GM12878 (cell line): ENCODE results near the gene SERTAD2. TPM values are rescaled to one million over a fixed set of nuclear protein-coding genes. Genes with fewer than 3 reads are reported as not detected.

Experiments used
- ATAC-seq: fragments of 200-7000 bp; cut with Tn5 transposase; 3 replicates; pipeline ENCODE4 v1.9.1; 2020; ENCODE audit warnings: mild to moderate bottlenecking, moderate library complexity
- BruUV-seq: library from RNA; stranded (reverse); fragments of 400-500 nt; replicated peaks from 2 replicates; lab custom pipeline; 2021; lab: Mats Ljungman, UMichigan
- CTCF ChIA-PET: fragments of 300-600 bp; sonication (Branson Sonifier 250); formaldehyde crosslinking; extraction: SDS; loops from one replicate; lab custom pipeline; 2021; ENCODE audit warnings: inconsistent platforms; lab: Yijun Ruan, JAX
- POLR2A ChIA-PET: fragments of 350-600 bp; formaldehyde crosslinking; extraction: SDS; loops from one replicate; lab custom pipeline; 2021; ENCODE audit warnings: inconsistent platforms; lab: Charles Lee
- RAD21 ChIA-PET: fragments of 300-600 bp; sonication (Branson Sonifier 250); formaldehyde crosslinking; loops from one replicate; lab custom pipeline; 2023; ENCODE audit warnings: antibody characterized with exemption; ENCODE audit not compliant: unreplicated experiment; lab: Charles Lee
- SMC1A ChIA-PET: fragments of 300-600 bp; sonication (Branson Sonifier 250); formaldehyde crosslinking; loops from one replicate; lab custom pipeline; 2023; ENCODE audit not compliant: unreplicated experiment, uncharacterized antibody; lab: Charles Lee
- DNase-seq: peaks from one replicate; pipeline ENCODE4 v3.0.0-alpha.2; 2011; ENCODE audit warnings: low read depth, low spot score
- FAIRE-seq: peaks from 3 replicates; lab custom pipeline; 2011; peaks lifted over from hg19 to GRCh38; lab: Jason Lieb, UNC
- H2AFZ ChIP-seq: 2 replicates; pipeline ENCODE4 v1.6.0; 2011; ENCODE audit warnings: low read depth, low read length, control low read depth; ENCODE audit not compliant: control insufficient read depth
- H3K27ac ChIP-seq: 2 replicates; pipeline ENCODE4 v1.5.1; 2011; ENCODE audit warnings: control low read depth; ENCODE audit not compliant: control insufficient read depth, insufficient read depth
- H3K27me3 ChIP-seq, 2 experiments: replicated peaks in 1 of 2; 2 replicates each; pipeline versions ENCODE4 v1.6.0 to v1.6.1; 2011; ENCODE audit warnings: low read length in 1 of 2; ENCODE audit not compliant: control insufficient read depth in 2 of 2, insufficient read depth in 2 of 2
- H3K36me3 ChIP-seq, 2 experiments: 2 replicates each; pipeline ENCODE4 v1.5.1; 2011; ENCODE audit warnings: low read length in 1 of 2; ENCODE audit not compliant: control insufficient read depth in 2 of 2, insufficient read depth in 2 of 2
- H3K4me1 ChIP-seq: 2 replicates; pipeline ENCODE4 v1.6.1; 2011; ENCODE audit warnings: mild to moderate bottlenecking, low read length, moderate library complexity, mixed read lengths; ENCODE audit not compliant: control insufficient read depth, insufficient read depth
- H3K4me2 ChIP-seq: 2 replicates; pipeline ENCODE4 v1.6.0; 2011; ENCODE audit warnings: control low read depth; ENCODE audit not compliant: control insufficient read depth, insufficient read depth
- H3K4me3 ChIP-seq: fragments of 200-600 bp; sonication (generic); 2 replicates; pipeline ENCODE4 v1.5.1; 2016
- H3K79me2 ChIP-seq: 2 replicates; pipeline ENCODE4 v1.6.0; 2011; ENCODE audit warnings: low read length; ENCODE audit not compliant: control insufficient read depth, insufficient read depth
- H3K9ac ChIP-seq: 2 replicates; pipeline ENCODE4 v1.8.0; 2011; ENCODE audit warnings: low read length, control low read depth, mixed read lengths; ENCODE audit not compliant: control insufficient read depth, insufficient read depth
- H3K9me3 ChIP-seq: replicated peaks from 3 replicates; pipeline ENCODE4 v1.5.1; 2011; ENCODE audit warnings: mild to moderate bottlenecking, low read length; ENCODE audit not compliant: control insufficient read depth, insufficient read depth
- H4K20me1 ChIP-seq: 2 replicates; pipeline ENCODE4 v1.6.0; 2011; ENCODE audit not compliant: control insufficient read depth, insufficient read depth
- CHD1 ChIP-seq: IDR thresholded peaks from 2 replicates; pipeline ENCODE4 v1.6.1; 2012; ENCODE audit warnings: low read depth, low read length, improper control_type of control experiment
- CHD4 ChIP-seq: fragments of 200-600 bp; sonication (generic); IDR thresholded peaks from 2 replicates; pipeline ENCODE4 v1.6.1; 2016; ENCODE audit warnings: mild to moderate bottlenecking
- EGR1 ChIP-seq, 2 experiments: IDR thresholded peaks; 1 replicate in 1 of 2; 2 replicates in 1 of 2; pipeline ENCODE4 v1.6.1; 2011 to 2012; ENCODE audit warnings: low read depth in 2 of 2, low read length in 2 of 2, borderline replicate concordance in 1 of 2, mild to moderate bottlenecking in 1 of 2, moderate library complexity in 1 of 2
- HDAC6 ChIP-seq: fragments of 200-600 bp; sonication (generic); IDR thresholded peaks from one replicate; pipeline ENCODE4 v1.8.0; 2017; ENCODE audit warnings: antibody characterized with exemption; ENCODE audit not compliant: unreplicated experiment
- HDGF ChIP-seq: fragments of 450-650 bp; IDR thresholded peaks from 2 replicates; pipeline ENCODE4 v1.6.1; 2016; ENCODE audit warnings: antibody characterized with exemption
- MYB ChIP-seq: fragments of 150-350 bp; IDR thresholded peaks from 2 replicates; pipeline ENCODE4 v1.6.1; 2014; ENCODE audit warnings: mild to moderate bottlenecking, low read depth, low read length, borderline replicate concordance
- NFXL1 ChIP-seq: fragments of 450-650 bp; IDR thresholded peaks from 2 replicates; pipeline ENCODE4 v1.6.1; 2017; ENCODE audit warnings: antibody characterized with exemption, mild to moderate bottlenecking, borderline replicate concordance
- NFYB ChIP-seq: IDR thresholded peaks from 2 replicates; pipeline ENCODE4 v1.6.1; 2011; ENCODE audit warnings: low read depth, mild to moderate bottlenecking, low read length, improper control_type of control experiment, moderate library complexity; ENCODE audit not compliant: insufficient read depth
- RAD51 ChIP-seq: fragments of 450-650 bp; IDR thresholded peaks from 2 replicates; pipeline ENCODE4 v1.6.1; 2016; ENCODE audit warnings: moderate library complexity, mild to moderate bottlenecking, inconsistent platforms
- RCOR1 ChIP-seq: conservative IDR thresholded peaks from 2 replicates; pipeline ENCODE4 v1.6.1; 2012; ENCODE audit warnings: low read depth, low read length, improper control_type of control experiment
- RFX5 ChIP-seq: IDR thresholded peaks from 2 replicates; pipeline ENCODE4 v1.6.1; 2011; ENCODE audit warnings: low read depth, low read length, improper control_type of control experiment
- SPI1 ChIP-seq: IDR thresholded peaks from 2 replicates; pipeline ENCODE4 v1.6.1; 2011; ENCODE audit warnings: low read depth, mild to moderate bottlenecking, low read length, moderate library complexity, borderline replicate concordance; ENCODE audit not compliant: insufficient read depth
- TCF7 ChIP-seq: IDR thresholded peaks from 2 replicates; pipeline ENCODE4 v1.6.1; 2014; ENCODE audit warnings: antibody characterized with exemption, borderline replicate concordance
- ZNF217 ChIP-seq: fragments of 450-650 bp; IDR thresholded peaks from 2 replicates; pipeline ENCODE4 v1.6.1; 2017; ENCODE audit warnings: antibody characterized with exemption, mild to moderate bottlenecking
- ZNF24 ChIP-seq: fragments of 450-650 bp; IDR thresholded peaks from 2 replicates; pipeline ENCODE4 v1.6.1; 2017; ENCODE audit warnings: antibody characterized with exemption, mild to moderate bottlenecking
- WGBS: methylation state at CpG from one replicate; pipeline ENCODE4 v1.1.6; 2016; ENCODE audit warnings: low lambda C conversion rate; ENCODE audit not compliant: insufficient replicate concordance, insufficient coverage; ENCODE audit errors: missing lambda C conversion rate; 5-methylcytosine and 5-hydroxymethylcytosine counted together
- in situ Hi-C: fragments of 300-500 bp; cut with MboI; formaldehyde crosslinking; loops from 9 replicates; pipeline ENCODE4 v1.14.3; 2018; ENCODE audit warnings: mixed read lengths
- intact Hi-C: fragments of 100-400 bp; cut with micrococcal nuclease; formaldehyde crosslinking; loops from one replicate; pipeline ENCODE4 v1.14.2; 2022; ENCODE audit not compliant: unreplicated experiment
- polyA plus RNA-seq, 11 experiments: library from polyadenylated mRNA; depleted of rRNA in 4 of 11; unstranded in 6 of 11; stranded (reverse) in 5 of 11; fragments of >200 nt; fragmentation: Nextera tagmentation in 4 of 11; fragmentation: Illumina TruSeq in 1 of 11; extraction: Ambion mirVana in 4 of 11; extraction: Trizol in 1 of 11; gene quantifications; 1 replicate in 1 of 11; 2 replicates in 10 of 11; pipeline versions ENCODE4 v1.2.1 to v1.2.3, GENCODE V29; 2011 to 2016; ENCODE audit warnings: inconsistent platforms in 2 of 11, missing spikeins in 2 of 11, low read depth in 1 of 11
- total RNA-seq, 4 experiments: library from RNA; depleted of rRNA in 3 of 4; stranded (reverse); fragments of >200 nt in 3 of 4; fragmentation: Illumina TruSeq in 1 of 4; extraction: Trizol in 1 of 4; gene quantifications; 2 replicates each; pipeline versions ENCODE4 v1.2.1 to v1.2.3, GENCODE V29; 2013 to 2021

SERTAD2 gene
- total and polyA plus RNA-seq, 10 of the 15 experiments (the other 5 are each of a cell fraction or from before 2014, with no cell fraction given), result 7.9 to 28.7 (median 20.1) TPM

DNA sequence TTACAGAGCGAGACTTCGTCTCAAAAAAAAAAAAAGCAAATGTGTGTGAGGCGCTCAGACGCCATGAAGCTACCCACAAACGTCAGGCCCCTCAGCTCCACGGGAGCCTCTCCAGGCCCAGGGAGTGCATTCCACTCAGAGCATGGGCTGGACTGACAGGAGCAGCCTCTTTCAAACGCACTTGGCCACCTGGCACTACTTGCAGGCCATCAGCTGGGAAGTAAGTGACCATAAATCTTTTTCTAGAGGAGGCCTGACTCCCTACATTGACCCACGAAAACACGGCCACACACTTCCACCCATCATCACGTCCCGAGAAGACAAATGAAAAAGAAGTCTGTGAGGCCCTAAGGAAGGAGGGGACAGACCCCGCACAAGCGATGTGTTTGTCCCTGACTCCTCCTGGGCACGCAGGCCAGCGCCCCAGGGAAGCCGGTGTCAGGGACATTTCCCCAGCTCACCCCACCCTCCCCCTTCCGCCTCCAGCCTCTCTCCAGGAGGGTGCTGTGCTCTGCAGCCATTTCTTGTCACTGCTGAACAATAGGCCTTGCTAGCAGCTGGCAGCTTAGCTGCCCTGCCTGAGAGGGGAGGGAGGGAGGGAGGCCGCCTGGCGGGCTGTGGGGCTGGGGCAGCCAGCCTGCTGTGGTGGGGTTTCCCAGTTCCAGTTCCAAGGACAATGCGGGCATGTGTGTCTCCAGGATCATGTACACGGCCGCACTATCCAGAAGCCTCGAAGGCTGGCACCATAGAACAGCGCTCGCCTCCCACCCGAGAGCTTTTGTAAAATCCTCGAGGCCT is 26.6 kb downstream of the SERTAD2 start:
- H3K79me2 ChIP-seq, result no peaks in the 10 kb centered on the region
- ChIA-PET CTCF (interaction anchor here (1.5 to 5.4 kb wide), 2 partner anchors 11 to 19 kb away, joined by 9 to 18 read pairs; no protein-coding TSS in a partner anchor), SMC1A (interaction anchor here (0.8 to 1.1 kb wide), 3 partner anchors 8 to 262 kb away, joined by 3 read pairs; no protein-coding TSS in a partner anchor), POLR2A (interaction anchor here (0.6 to 2.4 kb wide), 2 partner anchors 9 to 135 kb away, joined by 4 to 8 read pairs; no protein-coding TSS in a partner anchor), RAD21 (interaction anchor here (1.2 to 2.6 kb wide), 3 partner anchors 8 to 44 kb away, joined by 3 to 14 read pairs (median 3); no protein-coding TSS in a partner anchor)
- H3K4me3 ChIP-seq, result no peak overlapping the region
- H3K9ac ChIP-seq, result no peak overlapping the region
- H3K4me2 ChIP-seq, result no peak overlapping the region
- no TSS peak for BruUV-seq
- TF ChIP-seq TCF7, result no peak
- no peak for TF ChIP-seq NFYB
- TF ChIP-seq NFXL1, result no peak
- no peak for TF ChIP-seq ZNF217
- TF ChIP-seq HDAC6, result no peak
- no peak for TF ChIP-seq ZNF24
- TF ChIP-seq RAD51, result no peak
- TF ChIP-seq RFX5, result no peak
- TF ChIP-seq RCOR1, result no peak
- no peak for TF ChIP-seq MYB
- no peak for TF ChIP-seq HDGF
- TF ChIP-seq EGR1 (IDR thresholded peaks at IDR 0.05; ENCODE audit: borderline replicate concordance in 1 of 2, low read depth in 2 of 2, low read length in 2 of 2), result no peak
- TF ChIP-seq SPI1, result no peak
- no peak for TF ChIP-seq CHD4
- no peak for TF ChIP-seq CHD1
- TF ChIP-seq, all 136 proteins: peak for 0
- Histone ChIP-seq H3K36me3 (peaks cover 3 to 9% of the 10 kb centered on the region in 2 experiments; a peak in 2 of 4 replicates), H3K27ac (no peak overlapping the region), H3K9me3 (no peaks in the 10 kb centered on the region), H3K27me3 (no peaks in the 10 kb centered on the region), H3K4me1 (peaks cover 8% of the 10 kb centered on the region), H4K20me1 (no peaks in the 10 kb centered on the region), H2AFZ (no peak overlapping the region)
- 95% methylated on average over 21 of the region's 27 CpGs for WGBS
- intact Hi-C loops, result no loop called here
- FAIRE-seq, result no peak
- no peak for ATAC-seq
- in situ Hi-C loops, result no loop called here
- DNase-seq, result no peak
